Measurements from ENCODE around the gene MROH7. TPM values are rescaled to one million over a fixed set of nuclear protein-coding genes. Genes with fewer than 3 reads are reported as not detected.
A peak's percentile ranks its signal among the peaks of the same experiment; 100 is the strongest.

MROH7 gene
- total and polyA plus RNA-seq, 2 donors from 2014 or later: 3.8 to 5.4 TPM

DNA sequence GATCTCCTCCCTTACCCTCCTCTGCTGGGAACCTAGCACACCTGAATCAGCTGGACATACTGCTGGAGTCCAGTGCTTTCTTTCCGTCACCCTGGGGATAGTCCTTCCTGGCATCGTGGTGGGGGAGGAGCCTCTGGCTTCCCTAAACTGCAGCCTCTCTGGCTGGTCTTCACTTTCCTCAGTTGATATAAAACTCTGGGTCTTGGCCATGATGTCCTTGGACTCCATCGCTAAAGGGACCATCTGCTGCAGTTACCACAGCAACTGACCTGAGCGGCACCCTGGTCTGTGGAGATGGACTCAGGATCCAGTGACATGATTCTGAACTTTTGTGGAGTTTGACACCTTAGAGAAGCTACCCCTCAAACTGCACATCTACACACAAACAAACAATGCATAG lies 99.9 kb downstream of the MROH7 start:
- no peak overlapping the region for H3K27ac ChIP-seq (ENCODE audit: low read depth in 2 of 2, low read length in 2 of 2)
- no peak overlapping the region for H3K9ac ChIP-seq (ENCODE audit: low read length in 3 of 3)
- TF ChIP-seq CTCF (IDR thresholded peaks at IDR 0.05; ENCODE audit: borderline replicate concordance, extremely low read depth, insufficient read depth): no peak
- intact Hi-C loops (cut with DNase I): no loop called here
- DNase-seq (no peak), FAIRE-seq (no peak)
- no peaks in the 10 kb centered on the region for H3K4me1 ChIP-seq (ENCODE audit: control insufficient read depth in 2 of 3, insufficient read depth in 2 of 3, low read depth in 1 of 3, low read length in 3 of 3)
- H3K9me3 ChIP-seq (ENCODE audit: control insufficient read depth in 2 of 3, insufficient read depth in 1 of 3, low read length in 3 of 3): no peaks in the 10 kb centered on the region
- H3K4me3 ChIP-seq (ENCODE audit: low read length in 3 of 3): no peak overlapping the region
- peaks cover 7 to 33% (median 21%) of the 10 kb centered on the region in 3 donors for H3K36me3 ChIP-seq (ENCODE audit: control insufficient read depth in 2 of 3, insufficient read depth in 3 of 3, low read length in 3 of 3)
- no peaks in the 10 kb centered on the region for H3K27me3 ChIP-seq (ENCODE audit: control insufficient read depth, insufficient read depth, low read length)

DNA sequence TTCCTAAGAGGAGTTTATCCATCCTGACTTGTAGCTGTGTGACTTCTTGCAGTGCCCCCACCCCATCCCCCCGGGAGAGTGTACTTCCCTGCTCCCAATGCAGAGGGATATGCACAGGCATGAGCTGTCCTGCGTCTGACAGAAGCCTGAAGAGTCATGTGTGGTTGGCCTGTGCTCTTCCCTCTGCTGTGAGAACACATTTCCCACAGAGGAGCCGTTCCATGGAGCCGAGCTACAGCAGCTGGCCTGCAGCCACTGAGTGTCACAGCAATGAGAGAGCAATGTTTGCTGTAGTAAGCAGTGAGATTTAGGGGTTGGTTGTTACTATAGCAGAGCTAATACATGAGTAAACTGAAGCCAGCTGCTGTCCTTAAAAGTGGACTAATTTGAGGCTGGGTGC lies 100.7 kb downstream of the MROH7 start:
- intact Hi-C loops (cut with DNase I): no loop called here

DNA sequence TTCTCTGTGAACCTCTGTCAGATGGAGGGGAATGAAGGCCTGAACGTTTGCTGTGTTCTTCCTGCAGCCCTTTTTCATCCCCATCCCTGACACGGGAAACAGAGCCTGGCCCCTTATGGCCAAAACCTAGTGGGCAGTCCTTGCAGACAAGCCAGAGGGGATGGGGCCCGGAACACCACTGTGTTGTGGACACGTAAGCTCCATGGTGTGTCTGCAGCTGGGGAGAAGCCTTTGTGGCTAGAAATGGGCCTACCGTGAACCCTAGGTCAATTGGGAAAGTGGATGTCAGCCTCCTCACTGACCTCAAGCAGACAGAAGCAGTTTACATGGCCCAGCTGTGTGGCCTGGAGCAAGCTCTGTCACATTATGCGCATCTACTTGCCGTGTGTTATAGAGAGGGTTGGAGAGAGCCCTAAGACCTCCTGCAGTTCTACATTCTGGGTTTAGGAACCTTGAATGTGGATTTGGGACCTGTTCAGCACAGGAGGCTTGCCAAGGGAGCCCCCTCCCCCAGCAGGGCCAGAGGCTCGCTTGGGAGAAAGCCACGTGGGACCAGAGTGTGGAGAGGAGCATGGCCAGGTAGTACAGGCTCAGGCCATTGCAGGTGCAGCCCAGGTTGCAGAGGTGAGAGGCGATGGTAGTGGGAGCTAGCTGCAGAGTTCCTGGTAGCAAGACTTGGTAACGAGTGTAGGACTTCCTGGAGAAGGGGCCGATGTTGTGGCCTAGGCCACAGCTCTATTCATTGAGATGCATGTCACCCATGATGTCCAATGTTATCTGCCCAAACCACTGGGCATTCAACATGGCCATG lies 102.0 kb downstream of the MROH7 start:
- intact Hi-C loops (cut with DNase I): no loop called here
- Histone ChIP-seq H3K9ac (ENCODE audit: low read length in 3 of 3) (no peak overlapping the region), H3K9me3 (ENCODE audit: control insufficient read depth in 2 of 3, insufficient read depth in 1 of 3, low read length in 3 of 3) (no peaks in the 10 kb centered on the region), H3K4me1 (ENCODE audit: control insufficient read depth in 2 of 3, insufficient read depth in 2 of 3, low read depth in 1 of 3, low read length in 3 of 3) (no peaks in the 10 kb centered on the region), H3K27me3 (ENCODE audit: control insufficient read depth, insufficient read depth, low read length) (no peaks in the 10 kb centered on the region), H3K36me3 (ENCODE audit: control insufficient read depth in 2 of 3, insufficient read depth in 3 of 3, low read length in 3 of 3) (peaks cover 2 to 22% (median 9%) of the 10 kb centered on the region in 3 donors), H3K27ac (ENCODE audit: low read depth in 2 of 2, low read length in 2 of 2) (no peak overlapping the region), H3K4me3 (ENCODE audit: low read length in 3 of 3) (no peak overlapping the region)
- DNase-seq (peak in 1 of 5 donors; percentile 15), FAIRE-seq (no peak)
- TF ChIP-seq CTCF (IDR thresholded peaks at IDR 0.05; ENCODE audit: borderline replicate concordance, extremely low read depth, insufficient read depth): no peak

More for the DNA sequence above, 100.7 kb downstream of the MROH7 start:
- no peak overlapping the region for H3K27ac ChIP-seq (ENCODE audit: low read depth in 2 of 2, low read length in 2 of 2)
- H3K27me3 ChIP-seq (ENCODE audit: control insufficient read depth, insufficient read depth, low read length): no peaks in the 10 kb centered on the region
- H3K4me1 ChIP-seq (ENCODE audit: control insufficient read depth in 2 of 3, insufficient read depth in 2 of 3, low read depth in 1 of 3, low read length in 3 of 3): no peaks in the 10 kb centered on the region
- no peak for TF ChIP-seq CTCF (IDR thresholded peaks at IDR 0.05; ENCODE audit: borderline replicate concordance, extremely low read depth, insufficient read depth)
- DNase-seq (peak in 2 of 5 donors; percentile 12 to 59), FAIRE-seq (no peak)
- peaks cover 7 to 30% (median 14%) of the 10 kb centered on the region in 3 donors for H3K36me3 ChIP-seq (ENCODE audit: control insufficient read depth in 2 of 3, insufficient read depth in 3 of 3, low read length in 3 of 3)
- H3K9ac ChIP-seq (ENCODE audit: low read length in 3 of 3): no peak overlapping the region
- no peak overlapping the region for H3K4me3 ChIP-seq (ENCODE audit: low read length in 3 of 3)
- no peaks in the 10 kb centered on the region for H3K9me3 ChIP-seq (ENCODE audit: control insufficient read depth in 2 of 3, insufficient read depth in 1 of 3, low read length in 3 of 3)
